Measurements from ENCODE around the gene TNFRSF1A. TPM values are rescaled to one million over a fixed set of nuclear protein-coding genes. Genes with fewer than 3 reads are reported as not detected.

TNFRSF1A gene
- total RNA-seq, 1 experiment from 2014 or later: 59.9 TPM

- no peaks in the 10 kb centered on the region for H3K9me3 ChIP-seq (ENCODE audit: control insufficient read depth, low read depth, low read length)
- no peaks in the 10 kb centered on the region for H3K79me1 ChIP-seq (ENCODE audit: insufficient read depth, low read depth, low read length, poor library complexity, severe bottlenecking)
- H3K9ac ChIP-seq (ENCODE audit: extremely low read depth, insufficient read length, low read length): no peak overlapping the region
- no peak overlapping the region for H3K4me2 ChIP-seq (ENCODE audit: insufficient read depth, insufficient read length, low read length)
- no peak for TF ChIP-seq CTCF (conservative IDR thresholded peaks at IDR 0.05)
- no peak overlapping the region for H3K4ac ChIP-seq (ENCODE audit: low read depth, low read length)
- peaks cover 12% of the 10 kb centered on the region for H3K23me2 ChIP-seq (ENCODE audit: insufficient read length, low read depth, low read length, poor library complexity, severe bottlenecking)
- H4K20me1 ChIP-seq (ENCODE audit: control insufficient read depth, insufficient read depth, insufficient read length): no peaks in the 10 kb centered on the region
- no peaks in the 10 kb centered on the region for H3K79me2 ChIP-seq (ENCODE audit: insufficient read depth, low read length)
- no peak overlapping the region for H2BK15ac ChIP-seq (ENCODE audit: low read depth, low read length)
- Mint-ChIP-seq H3K27me3 (ENCODE audit: low read depth) (peaks cover 30% of the 10 kb centered on the region), H3K27ac (no peak overlapping the region; a peak in 1 of 7 replicates), H3K4me1 (peaks cover 65 to 78% of the 10 kb centered on the region in 2 experiments), H3K9me3 (no peaks in the 10 kb centered on the region; a peak in 2 of 5 replicates), H3K4me3 (no peak overlapping the region), H3K36me3 (ENCODE audit: insufficient read depth in 1 of 3, low read depth in 3 of 3) (no peaks in the 10 kb centered on the region; a peak in 1 of 7 replicates)
- H2AFZ ChIP-seq (ENCODE audit: low read length): no peak overlapping the region
- no peak overlapping the region for H3K27ac ChIP-seq (ENCODE audit: insufficient read length, low read depth, low read length)
- H2BK20ac ChIP-seq (ENCODE audit: low read depth, low read length, poor library complexity, severe bottlenecking): no peak overlapping the region
- H3T11ph ChIP-seq (ENCODE audit: low read length): no peak overlapping the region
- no peak overlapping the region for H2BK120ac ChIP-seq (ENCODE audit: low read depth, low read length, poor library complexity, severe bottlenecking)
- no peak overlapping the region for H2BK5ac ChIP-seq (ENCODE audit: insufficient read length, low read length)
- peaks cover 15% of the 10 kb centered on the region for H3K4me1 ChIP-seq (ENCODE audit: insufficient read depth, low read length)
- H2BK12ac ChIP-seq (ENCODE audit: insufficient read length, low read depth, low read length): no peak overlapping the region
- H2AK5ac ChIP-seq (ENCODE audit: insufficient read length, low read length): no peak overlapping the region
- no peak overlapping the region for H3K14ac ChIP-seq (ENCODE audit: insufficient read depth, low read length)
- H3K18ac ChIP-seq (ENCODE audit: insufficient read length, low read depth, low read length): no peak overlapping the region
- no peak overlapping the region for H4K91ac ChIP-seq (ENCODE audit: insufficient read length, low read depth, low read length)
- no peak overlapping the region for H3K56ac ChIP-seq (ENCODE audit: insufficient read length, low read depth, low read length)
- DNase-seq: peak; percentile 25
- H3K27me3 ChIP-seq (ENCODE audit: insufficient read depth, low read length): no peaks in the 10 kb centered on the region; the same call in 1 of the 2 replicates
- H4K8ac ChIP-seq (replicated peaks; ENCODE audit: insufficient read length, low read depth, low read length): no peak overlapping the region
- no peak overlapping the region for H4K5ac ChIP-seq (ENCODE audit: insufficient read length, low read depth, low read length)
- no CpG with 5 or more reads among the region's 14 CpGs for WGBS (ENCODE audit: extremely low coverage, insufficient read length, low lambda C conversion rate)
- no peak overlapping the region for H3K23ac ChIP-seq (ENCODE audit: insufficient read length, low read depth, low read length)
Observed at GRCh38 chr12:6380141-6381121, 38.6 kb upstream of the TNFRSF1A start.

Measured in H9 (cell line).